ENCODE measurements around the gene FILIP1L. TPM values are rescaled to one million over a fixed set of nuclear protein-coding genes. Genes with fewer than 3 reads are reported as not detected.

FILIP1L gene
- total RNA-seq, 2 experiments from 2014 or later: 0.25 to 0.44 TPM

DNA sequence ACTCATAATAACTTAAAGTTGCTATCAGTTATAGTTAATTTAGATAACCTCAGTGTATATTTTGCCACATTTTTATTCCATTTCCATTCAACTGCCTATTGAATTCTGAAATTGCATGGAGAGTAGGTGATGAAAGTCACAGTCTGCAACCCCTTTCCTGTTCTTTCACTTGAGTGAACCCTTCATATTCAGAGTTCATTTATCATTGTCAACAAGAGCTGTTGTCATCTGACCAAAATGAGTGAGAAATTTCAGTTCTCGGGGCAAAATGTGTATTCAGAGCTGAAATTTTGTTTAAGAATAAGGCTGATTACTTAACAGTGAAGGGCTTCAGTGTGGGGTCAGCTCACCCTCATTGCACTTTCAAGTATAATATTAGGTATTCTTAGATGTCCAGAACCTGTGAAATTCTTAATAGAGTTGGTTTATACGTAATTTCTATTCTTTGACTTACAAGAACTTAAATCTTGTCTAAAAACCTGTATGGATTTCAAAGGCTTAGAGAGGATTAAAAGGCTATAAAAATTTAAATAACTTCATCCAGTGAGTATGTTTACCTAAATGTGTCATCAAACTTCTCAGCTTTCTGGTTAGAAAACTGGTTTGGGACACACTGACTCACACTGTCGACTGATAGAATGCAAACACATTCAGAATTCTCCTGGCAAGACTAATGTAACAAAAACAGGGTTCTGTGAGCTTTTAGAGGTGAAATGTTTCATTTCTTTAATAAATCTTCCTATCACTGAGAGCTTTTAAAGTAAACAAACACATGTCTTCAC, 204.4 kb downstream of the FILIP1L start:
- DNase-seq: no peak
- no peaks in the 10 kb centered on the region for H3K27me3 Mint-ChIP-seq
- no peaks in the 10 kb centered on the region for H3K36me3 Mint-ChIP-seq (ENCODE audit: low read depth)
- no peaks in the 10 kb centered on the region for H3K4me1 Mint-ChIP-seq
- CTCF ChIA-PET: interaction anchor here (0.5 kb wide), 1 partner anchor 26 kb away, joined by 3 read pairs; no protein-coding TSS in a partner anchor
- no peak overlapping the region for H3K27ac Mint-ChIP-seq
- POLR2A ChIA-PET: no interaction called here
- no peak overlapping the region for H3K4me3 Mint-ChIP-seq
- H3K9me3 Mint-ChIP-seq: no peaks in the 10 kb centered on the region

DNA sequence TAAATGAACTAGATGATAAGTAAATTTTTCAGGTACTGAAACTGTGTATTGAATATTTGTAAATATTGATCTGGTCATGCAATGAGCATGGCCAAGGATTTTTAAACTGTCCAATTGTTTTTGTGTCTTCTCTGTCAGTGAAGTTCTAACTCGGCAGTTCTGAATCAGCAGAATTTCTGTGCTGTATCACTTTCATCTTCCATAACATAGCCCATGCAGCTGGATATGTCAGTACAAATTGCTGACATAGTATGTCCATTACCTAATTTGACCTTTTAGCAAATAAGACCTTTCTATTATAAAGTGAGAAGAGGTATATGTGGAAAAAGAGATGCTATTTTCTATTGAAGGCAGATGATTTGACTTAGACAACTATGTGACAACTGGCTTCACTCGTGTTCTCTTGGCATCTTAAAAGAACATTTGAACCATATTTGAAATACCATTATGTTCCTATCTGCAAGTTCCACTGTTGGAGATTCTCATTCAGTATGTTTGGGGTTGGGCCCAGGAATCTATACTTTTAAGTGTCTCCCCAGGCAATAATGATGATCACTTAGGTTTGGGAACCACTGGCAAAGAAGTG, 206.2 kb downstream of the FILIP1L start:
- H3K4me1 Mint-ChIP-seq: no peaks in the 10 kb centered on the region
- H3K27me3 Mint-ChIP-seq: no peaks in the 10 kb centered on the region
- ChIA-PET CTCF (interaction anchor here (1.0 kb wide), 1 partner anchor 8 kb away, joined by 3 read pairs; no protein-coding TSS in a partner anchor), POLR2A (no interaction called here)
- no peak overlapping the region for H3K4me3 Mint-ChIP-seq
- no peak for DNase-seq
- no peaks in the 10 kb centered on the region for H3K36me3 Mint-ChIP-seq (ENCODE audit: low read depth)
- no peaks in the 10 kb centered on the region for H3K9me3 Mint-ChIP-seq
- no peak overlapping the region for H3K27ac Mint-ChIP-seq

DNA sequence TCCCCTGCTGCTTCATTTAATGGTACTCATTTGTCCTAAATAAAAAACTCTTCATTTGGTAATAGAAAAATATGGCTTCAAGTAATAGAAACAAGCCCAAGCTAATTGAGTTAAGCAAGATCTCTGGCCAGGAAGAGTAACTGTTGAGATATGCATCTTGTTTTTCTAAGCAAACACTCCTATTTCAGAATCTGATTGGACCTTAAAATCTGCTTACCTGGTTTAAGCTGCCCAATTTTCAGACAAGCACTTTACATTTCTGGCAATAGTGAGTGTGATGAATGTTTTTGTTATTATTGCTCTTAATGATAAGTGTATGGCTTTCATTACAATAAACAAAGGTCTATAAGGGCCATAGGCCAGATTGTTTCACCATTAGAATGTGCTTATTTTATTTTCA, 210.4 kb downstream of the FILIP1L start:
- Mint-ChIP-seq H3K27me3 (no peaks in the 10 kb centered on the region), H3K36me3 (ENCODE audit: low read depth) (no peaks in the 10 kb centered on the region), H3K27ac (no peak overlapping the region), H3K4me3 (no peak overlapping the region), H3K4me1 (no peaks in the 10 kb centered on the region), H3K9me3 (no peaks in the 10 kb centered on the region)
- CTCF ChIA-PET: interaction anchor here (1.7 kb wide), 1 partner anchor 31 kb away, joined by 4 read pairs; no protein-coding TSS in a partner anchor
- POLR2A ChIA-PET: no interaction called here
- DNase-seq: no peak

- no peaks in the 10 kb centered on the region for H3K36me3 Mint-ChIP-seq (ENCODE audit: low read depth)
- POLR2A ChIA-PET: no interaction called here
- H3K9me3 Mint-ChIP-seq: no peaks in the 10 kb centered on the region
Measured at GRCh38 chr3:99902091-99902490, 212.2 kb downstream of the FILIP1L start.

GRCh38 chr3:99901200-99901926, 212.9 kb downstream of the FILIP1L start:
- Mint-ChIP-seq H3K27ac (no peak overlapping the region), H3K4me3 (no peak overlapping the region)
- POLR2A ChIA-PET: no interaction called here

More at GRCh38 chr3:99902091-99902490, 212.2 kb downstream of the FILIP1L start:
- no peak for DNase-seq
- H3K4me3 Mint-ChIP-seq: no peak overlapping the region
- CTCF ChIA-PET: interaction anchor here (1.7 kb wide), 2 partner anchors 18 to 33 kb away, joined by 3 to 4 read pairs; no protein-coding TSS in a partner anchor
- no peaks in the 10 kb centered on the region for H3K4me1 Mint-ChIP-seq
- H3K27ac Mint-ChIP-seq: no peak overlapping the region
- no peaks in the 10 kb centered on the region for H3K27me3 Mint-ChIP-seq

DNA sequence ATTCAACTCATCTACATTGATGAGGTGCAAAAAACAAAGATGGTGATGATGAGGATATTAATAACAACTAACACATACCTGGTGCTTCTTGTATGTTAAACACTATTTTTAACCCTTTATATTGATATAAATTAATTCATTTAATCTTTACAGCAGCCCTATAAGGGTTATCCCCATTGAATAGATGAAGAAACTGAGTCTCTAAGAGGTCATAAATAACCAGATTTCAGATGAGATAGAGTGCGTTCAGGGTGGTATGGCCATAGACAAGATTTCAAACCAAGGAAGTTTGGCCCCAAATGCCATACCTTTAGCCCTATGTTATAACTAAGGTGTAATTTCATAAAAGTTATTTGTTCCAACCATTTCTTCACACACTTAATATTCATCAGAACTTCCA, 214.1 kb downstream of the FILIP1L start:
- ChIA-PET POLR2A (no interaction called here), CTCF (interaction anchor here (0.9 kb wide), 1 partner anchor 8 kb away, joined by 3 read pairs; no protein-coding TSS in a partner anchor)
- DNase-seq: no peak
- no peaks in the 10 kb centered on the region for H3K27me3 Mint-ChIP-seq
- H3K9me3 Mint-ChIP-seq: no peaks in the 10 kb centered on the region
- H3K4me1 Mint-ChIP-seq: peaks cover 4% of the 10 kb centered on the region
- H3K27ac Mint-ChIP-seq: no peak overlapping the region
- no peaks in the 10 kb centered on the region for H3K36me3 Mint-ChIP-seq (ENCODE audit: low read depth)
- no peak overlapping the region for H3K4me3 Mint-ChIP-seq

More at GRCh38 chr3:99901200-99901926, 212.9 kb downstream of the FILIP1L start:
- CTCF ChIA-PET: interaction anchor here (1.0 to 1.7 kb wide), 2 partner anchors 19 kb away, joined by 3 read pairs; no protein-coding TSS in a partner anchor
- Mint-ChIP-seq H3K27me3 (no peaks in the 10 kb centered on the region), H3K4me1 (peaks cover under 1% of the 10 kb centered on the region), H3K9me3 (no peaks in the 10 kb centered on the region), H3K36me3 (ENCODE audit: low read depth) (no peaks in the 10 kb centered on the region)
- DNase-seq: no peak

- CTCF ChIA-PET: no interaction called here
- Mint-ChIP-seq H3K4me1 (peaks cover 4% of the 10 kb centered on the region), H3K9me3 (no peaks in the 10 kb centered on the region), H3K36me3 (ENCODE audit: low read depth) (no peaks in the 10 kb centered on the region), H3K4me3 (no peak overlapping the region), H3K27ac (no peak overlapping the region), H3K27me3 (no peaks in the 10 kb centered on the region)
- DNase-seq: no peak
- POLR2A ChIA-PET: no interaction called here
Measured at GRCh38 chr3:99899603-99900002, 214.7 kb downstream of the FILIP1L start.

DNA sequence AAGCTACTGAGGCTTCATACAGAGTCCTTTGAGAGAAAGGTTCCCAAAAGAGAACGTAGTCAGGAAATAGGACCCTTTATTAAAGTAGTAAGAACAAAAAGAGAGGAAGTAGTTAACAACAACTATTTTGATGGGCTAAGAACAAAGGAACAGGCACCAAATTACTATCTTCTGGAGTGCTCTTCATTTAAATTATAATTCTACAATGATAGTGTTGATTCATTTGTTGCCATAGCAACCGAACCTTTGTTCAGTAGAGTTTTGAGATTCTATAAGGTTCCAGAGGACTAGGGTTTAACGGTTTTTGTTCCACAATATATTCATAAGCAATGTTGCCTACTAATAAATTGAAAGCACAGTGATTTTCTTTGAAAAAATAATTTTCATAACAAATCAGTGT, 217.8 kb downstream of the FILIP1L start:
- ChIA-PET CTCF (no interaction called here), POLR2A (no interaction called here)
- peaks cover 4% of the 10 kb centered on the region for H3K4me1 Mint-ChIP-seq
- no peak overlapping the region for H3K27ac Mint-ChIP-seq
- H3K27me3 Mint-ChIP-seq: no peaks in the 10 kb centered on the region
- no peaks in the 10 kb centered on the region for H3K9me3 Mint-ChIP-seq
- H3K4me3 Mint-ChIP-seq: no peak overlapping the region
- no peak for DNase-seq
- H3K36me3 Mint-ChIP-seq (ENCODE audit: low read depth): no peaks in the 10 kb centered on the region

DNA sequence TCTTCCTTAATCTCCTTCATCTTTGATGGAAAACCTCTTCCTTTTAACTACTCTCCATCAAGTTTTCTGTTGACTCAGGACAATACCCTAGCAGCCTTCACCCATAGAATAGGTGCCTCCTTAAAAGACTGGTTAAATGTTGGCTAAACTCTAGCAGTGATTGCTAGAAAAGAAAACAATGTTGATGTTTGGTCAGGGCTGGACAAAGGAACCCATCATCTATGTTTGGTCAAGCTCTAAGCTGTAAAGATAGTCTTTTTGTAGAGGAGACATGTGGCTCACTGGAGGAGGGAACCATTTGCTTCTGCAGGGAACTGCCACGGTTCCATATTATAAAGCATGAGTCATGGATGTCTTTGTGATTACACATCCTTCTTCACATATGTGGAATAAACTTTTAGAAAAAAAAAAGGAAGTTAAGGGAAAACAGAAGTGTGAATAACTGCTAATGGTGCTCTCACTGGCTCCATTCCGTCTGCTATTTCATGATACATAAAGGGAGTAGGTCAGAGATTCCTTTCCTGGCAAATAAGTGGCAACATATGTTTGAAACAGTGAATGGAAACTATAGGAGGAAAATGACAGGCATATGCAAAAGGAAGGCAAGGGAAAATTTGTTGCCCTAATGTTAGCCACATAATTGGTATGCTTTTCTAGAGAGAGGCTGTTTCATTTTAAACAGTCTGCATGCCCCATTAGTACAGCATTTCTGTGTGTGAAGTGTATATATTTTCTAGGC, 218.4 kb downstream of the FILIP1L start:
- Mint-ChIP-seq H3K36me3 (ENCODE audit: low read depth) (no peaks in the 10 kb centered on the region), H3K9me3 (no peaks in the 10 kb centered on the region), H3K4me3 (no peak overlapping the region), H3K4me1 (peaks cover 4% of the 10 kb centered on the region), H3K27me3 (no peaks in the 10 kb centered on the region), H3K27ac (no peak overlapping the region)
- POLR2A ChIA-PET: no interaction called here
- CTCF ChIA-PET: no interaction called here
- no peak for DNase-seq

DNA sequence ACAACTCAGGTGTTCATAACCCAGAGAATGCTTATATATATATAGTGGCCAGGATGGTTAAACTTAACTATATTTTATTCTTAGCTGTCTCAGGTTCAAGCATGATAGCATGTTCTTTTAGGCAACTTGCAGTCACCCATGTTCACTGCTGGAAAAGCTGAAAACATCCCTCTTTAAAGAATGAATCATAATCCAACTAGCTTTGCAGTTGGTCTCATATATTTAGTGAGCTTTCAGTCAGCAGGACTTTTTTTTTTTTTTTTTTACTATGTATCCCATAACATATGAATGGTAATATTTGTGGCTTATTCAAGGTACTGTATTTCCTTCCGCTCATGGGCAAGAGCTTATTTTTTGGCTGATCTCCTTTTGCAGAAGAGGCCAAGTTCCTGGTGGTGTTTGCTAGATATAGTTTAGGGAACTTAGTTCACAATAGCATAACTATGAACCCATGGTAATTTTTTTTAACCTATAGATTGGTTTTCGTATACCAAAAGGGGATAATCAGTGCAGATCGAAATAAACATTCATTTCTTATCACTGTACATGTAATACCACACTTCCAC, 219.1 kb downstream of the FILIP1L start:
- Mint-ChIP-seq H3K9me3 (no peaks in the 10 kb centered on the region), H3K4me1 (peaks cover 4% of the 10 kb centered on the region), H3K27ac (no peak overlapping the region), H3K4me3 (no peak overlapping the region), H3K27me3 (no peaks in the 10 kb centered on the region), H3K36me3 (ENCODE audit: low read depth) (no peaks in the 10 kb centered on the region)
- no peak for DNase-seq
- CTCF ChIA-PET: no interaction called here
- POLR2A ChIA-PET: no interaction called here

- no peak overlapping the region for H3K27ac Mint-ChIP-seq
- H3K27me3 Mint-ChIP-seq: no peaks in the 10 kb centered on the region
- H3K36me3 Mint-ChIP-seq (ENCODE audit: low read depth): no peaks in the 10 kb centered on the region
- H3K4me3 Mint-ChIP-seq: no peak overlapping the region
- ChIA-PET CTCF (interaction anchor here (1.3 kb wide), 1 partner anchor 11 kb away, joined by 3 read pairs; no protein-coding TSS in a partner anchor), POLR2A (no interaction called here)
- peaks cover 4% of the 10 kb centered on the region for H3K4me1 Mint-ChIP-seq
- no peak for DNase-seq
- no peaks in the 10 kb centered on the region for H3K9me3 Mint-ChIP-seq
Measured at GRCh38 chr3:99892332-99892731, 222.0 kb downstream of the FILIP1L start.

DNA sequence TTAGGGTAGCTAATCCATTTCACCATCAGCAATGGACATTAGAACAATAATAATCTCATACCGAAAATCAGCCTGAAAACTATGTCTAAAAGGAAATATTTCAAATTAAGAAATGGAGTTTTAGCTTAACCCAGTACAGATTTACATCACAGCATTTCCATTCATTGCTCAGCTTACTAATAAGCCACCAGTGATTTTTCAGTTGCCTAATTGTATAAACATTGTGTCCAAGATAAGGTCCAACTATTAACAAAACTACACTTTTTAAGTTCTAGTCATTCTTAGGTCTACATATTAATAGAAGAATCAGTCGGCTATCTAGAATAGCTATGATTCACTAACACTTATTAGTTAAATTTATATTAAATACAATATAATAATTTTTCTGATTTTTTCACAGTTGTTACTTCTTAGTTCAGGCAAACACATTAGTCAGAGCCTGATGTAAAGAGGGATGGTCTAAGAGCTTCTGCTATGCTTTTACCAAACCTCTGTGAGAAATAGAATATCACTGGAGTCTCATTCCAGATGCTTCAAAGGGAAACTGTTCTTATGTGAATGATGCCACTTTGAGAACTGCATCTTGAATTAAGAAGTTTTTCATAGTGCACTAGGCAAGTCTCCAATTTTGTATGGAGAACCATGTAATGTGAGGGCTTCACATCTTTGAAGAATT, 222.6 kb downstream of the FILIP1L start:
- DNase-seq: no peak
- peaks cover 4% of the 10 kb centered on the region for H3K4me1 Mint-ChIP-seq
- H3K36me3 Mint-ChIP-seq (ENCODE audit: low read depth): no peaks in the 10 kb centered on the region
- no peaks in the 10 kb centered on the region for H3K27me3 Mint-ChIP-seq
- H3K27ac Mint-ChIP-seq: no peak overlapping the region
- no peaks in the 10 kb centered on the region for H3K9me3 Mint-ChIP-seq
- H3K4me3 Mint-ChIP-seq: no peak overlapping the region
- POLR2A ChIA-PET: no interaction called here
- CTCF ChIA-PET: interaction anchor here (1.3 kb wide), 1 partner anchor 10 kb away, joined by 3 read pairs; no protein-coding TSS in a partner anchor
